PC-3 (cell line): Measurements from ENCODE around the gene DCLK1.

Experiments used
- EZH2 ChIP-seq: fragments of 300-600 bp; sonication (generic); IDR thresholded peaks from one replicate; pipeline ENCODE4 v1.6.1; 2017; ENCODE audit warnings: antibody characterized with exemption, mild to moderate bottlenecking, low read length; ENCODE audit not compliant: unreplicated experiment
- EZH2phosphoT487 ChIP-seq: fragments of 300-600 bp; sonication (generic); IDR thresholded peaks from 2 replicates; pipeline ENCODE4 v1.6.1; 2018; ENCODE audit warnings: mild to moderate bottlenecking, antibody characterized with exemption, low read length, borderline replicate concordance
- TF ChIP-seq, protein P1 (sequence below): fragments of 300-600 bp; sonication (generic); conservative IDR thresholded peaks from 2 replicates; pipeline ENCODE4 v1.5.1; 2017; ENCODE audit warnings: antibody characterized with exemption, low read depth, mild to moderate bottlenecking, low read length

DNA sequence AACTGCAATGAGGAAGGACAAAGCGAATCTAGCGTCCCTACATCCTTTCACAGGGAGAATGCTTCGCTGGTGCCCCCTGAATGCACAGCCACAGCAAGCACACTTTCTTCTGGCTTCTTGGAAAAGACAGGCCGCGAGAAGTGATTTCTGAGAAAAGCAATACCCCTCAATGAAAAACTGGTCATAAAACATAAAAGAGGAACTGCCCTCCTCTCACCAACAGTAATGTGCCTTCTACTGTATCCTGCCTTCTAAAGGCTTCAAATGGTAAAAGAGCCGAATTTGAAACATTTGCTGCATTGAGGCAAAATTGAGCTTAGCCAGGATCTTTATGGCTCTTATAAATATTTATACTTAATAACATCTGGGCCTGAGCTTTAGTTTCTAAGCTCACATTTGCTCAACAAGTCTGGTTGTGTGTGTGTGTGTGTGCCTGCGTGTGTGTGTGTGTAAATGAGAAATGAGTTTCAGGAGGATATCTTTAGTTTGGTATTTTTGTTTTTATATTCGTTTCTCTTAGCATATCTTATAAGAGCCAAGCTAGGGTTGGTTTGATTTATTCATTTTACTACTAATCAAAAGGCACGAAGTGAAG is 408.6 kb downstream of the DCLK1 start:
- TF ChIP-seq, protein P1, sequence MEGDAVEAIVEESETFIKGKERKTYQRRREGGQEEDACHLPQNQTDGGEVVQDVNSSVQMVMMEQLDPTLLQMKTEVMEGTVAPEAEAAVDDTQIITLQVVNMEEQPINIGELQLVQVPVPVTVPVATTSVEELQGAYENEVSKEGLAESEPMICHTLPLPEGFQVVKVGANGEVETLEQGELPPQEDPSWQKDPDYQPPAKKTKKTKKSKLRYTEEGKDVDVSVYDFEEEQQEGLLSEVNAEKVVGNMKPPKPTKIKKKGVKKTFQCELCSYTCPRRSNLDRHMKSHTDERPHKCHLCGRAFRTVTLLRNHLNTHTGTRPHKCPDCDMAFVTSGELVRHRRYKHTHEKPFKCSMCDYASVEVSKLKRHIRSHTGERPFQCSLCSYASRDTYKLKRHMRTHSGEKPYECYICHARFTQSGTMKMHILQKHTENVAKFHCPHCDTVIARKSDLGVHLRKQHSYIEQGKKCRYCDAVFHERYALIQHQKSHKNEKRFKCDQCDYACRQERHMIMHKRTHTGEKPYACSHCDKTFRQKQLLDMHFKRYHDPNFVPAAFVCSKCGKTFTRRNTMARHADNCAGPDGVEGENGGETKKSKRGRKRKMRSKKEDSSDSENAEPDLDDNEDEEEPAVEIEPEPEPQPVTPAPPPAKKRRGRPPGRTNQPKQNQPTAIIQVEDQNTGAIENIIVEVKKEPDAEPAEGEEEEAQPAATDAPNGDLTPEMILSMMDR: no peak
- TF ChIP-seq EZH2: no peak
- TF ChIP-seq EZH2phosphoT487: no peak
